PFSK-1 (cell line): Measurements from ENCODE around the gene TRMU. TPM values are rescaled to one million over a fixed set of nuclear protein-coding genes. Genes with fewer than 3 reads are reported as not detected.

Experiments
- FOXP2 ChIP-seq: optimal IDR thresholded peaks from 2 replicates; pipeline ENCODE3; 2011; ENCODE audit warnings: borderline replicate concordance, control low read depth, inconsistent platforms; ENCODE audit not compliant: insufficient read depth; ENCODE audit errors: extremely low read length, extremely low read depth
- POLR2AphosphoS5 ChIP-seq: IDR thresholded peaks from 2 replicates; pipeline ENCODE4 v1.6.1; 2012; ENCODE audit warnings: low read depth, mild to moderate bottlenecking, control low read depth, low read length, moderate library complexity
- REST ChIP-seq, 2 experiments: IDR thresholded peaks; 2 replicates each; pipeline versions ENCODE4 v1.6.1 to v1.8.0; 2011 to 2012; ENCODE audit warnings: low read depth in 2 of 2, low read length in 2 of 2, control low read depth in 1 of 2, inconsistent platforms in 1 of 2, mild to moderate bottlenecking in 1 of 2, moderate library complexity in 1 of 2; ENCODE audit not compliant: insufficient read depth in 1 of 2
- SIN3A ChIP-seq: IDR thresholded peaks from 2 replicates; pipeline ENCODE4 v1.6.1; 2012; ENCODE audit warnings: mild to moderate bottlenecking, low read length, moderate library complexity, borderline replicate concordance; ENCODE audit not compliant: insufficient read depth
- TAF1 ChIP-seq: IDR thresholded peaks from 2 replicates; pipeline ENCODE4 v1.6.1; 2012; ENCODE audit warnings: low read length, control low read depth, borderline replicate concordance; ENCODE audit not compliant: insufficient read depth
- polyA plus RNA-seq: library from polyadenylated mRNA; unstranded; fragments of >200 nt; gene quantifications from one replicate; pipeline ENCODE4 v1.2.1, GENCODE V29; 2012; ENCODE audit warnings: low read depth, missing spikeins; ENCODE audit not compliant: insufficient read length

The TRMU gene
- 49.6 TPM for polyA plus RNA-seq

- TF ChIP-seq TAF1 = peak; percentile 93
- TF ChIP-seq SIN3A = no peak
- TF ChIP-seq REST (IDR thresholded peaks at IDR 0.05; ENCODE audit: insufficient read depth in 1 of 2, low read depth in 2 of 2, low read length in 2 of 2) = 0 out of 4 replicates have a peak, but pooled peaks of 1 of the 2 experiments have one; percentile 57
- peak; percentile 95 for TF ChIP-seq FOXP2
- peak; percentile 61; the same call in 1 of the 2 replicates for TF ChIP-seq POLR2AphosphoS5
These were observed at the start of gene TRMU for GRCh38 chr22:46335201-46336118. Gene TRMU (plus strand): TSS chr22:46335714. CDS start chr22:46335765, 51 bp downstream.

- TF ChIP-seq REST (IDR thresholded peaks at IDR 0.05; ENCODE audit: insufficient read depth in 1 of 2, low read depth in 2 of 2, low read length in 2 of 2) (no peak), SIN3A (no peak), FOXP2 (no peak), TAF1 (no peak)
These were observed 49.5 kb upstream of the TRMU start for GRCh38 chr22:46286006-46286405.

GRCh38 chr22:46286941-46287872 lies 48.3 kb upstream of the TRMU start:
- no peak for TF ChIP-seq REST (IDR thresholded peaks at IDR 0.05; ENCODE audit: insufficient read depth in 1 of 2, low read depth in 2 of 2, low read length in 2 of 2)
- no peak for TF ChIP-seq TAF1
- no peak for TF ChIP-seq POLR2AphosphoS5
- no peak for TF ChIP-seq FOXP2
- no peak for TF ChIP-seq SIN3A

- TF ChIP-seq REST (IDR thresholded peaks at IDR 0.05; ENCODE audit: insufficient read depth in 1 of 2, low read depth in 2 of 2, low read length in 2 of 2) (no peak), FOXP2 (peak; percentile 89)
These were observed 47.4 kb upstream of the TRMU start for GRCh38 chr22:46287873-46288751.
